OCI-LY7 (cell line): ENCODE data around the gene SLC37A2.

Experiments used
- EZH2phosphoT487 ChIP-seq: fragments of 200-600 bp; sonication (generic); IDR thresholded peaks from 2 replicates; pipeline ENCODE4 v1.6.1; 2018; ENCODE audit warnings: low read depth, borderline replicate concordance, mild to moderate bottlenecking, mixed run types, antibody characterized with exemption, low read length, moderate library complexity, mixed read lengths
- TF ChIP-seq, protein P1 (sequence below): fragments of 200-600 bp; sonication (generic); conservative IDR thresholded peaks from 2 replicates; pipeline ENCODE4 v1.5.1; 2014; ENCODE audit warnings: mild to moderate bottlenecking, antibody characterized with exemption, low read length, moderate library complexity, mixed read lengths

DNA sequence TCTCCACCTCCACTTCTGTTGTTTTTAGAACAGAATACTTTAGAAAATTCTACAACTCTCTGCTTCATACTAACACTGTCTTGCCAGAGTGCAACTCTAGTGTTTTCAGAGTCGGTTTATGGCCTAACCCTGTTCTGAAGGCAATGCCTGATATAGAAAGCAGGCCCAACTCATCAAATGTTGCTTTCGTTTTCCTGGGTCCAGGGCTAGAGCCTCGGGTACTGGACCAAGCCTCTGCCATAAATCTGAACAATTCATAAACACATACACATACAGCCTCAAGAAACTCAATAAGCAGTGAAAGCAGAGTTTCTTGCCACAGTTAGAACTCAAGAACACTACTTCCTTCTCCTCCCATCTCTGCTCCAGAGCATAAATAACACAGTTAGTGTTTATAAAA, 38.5 kb downstream of the SLC37A2 start:
- TF ChIP-seq, protein P1, sequence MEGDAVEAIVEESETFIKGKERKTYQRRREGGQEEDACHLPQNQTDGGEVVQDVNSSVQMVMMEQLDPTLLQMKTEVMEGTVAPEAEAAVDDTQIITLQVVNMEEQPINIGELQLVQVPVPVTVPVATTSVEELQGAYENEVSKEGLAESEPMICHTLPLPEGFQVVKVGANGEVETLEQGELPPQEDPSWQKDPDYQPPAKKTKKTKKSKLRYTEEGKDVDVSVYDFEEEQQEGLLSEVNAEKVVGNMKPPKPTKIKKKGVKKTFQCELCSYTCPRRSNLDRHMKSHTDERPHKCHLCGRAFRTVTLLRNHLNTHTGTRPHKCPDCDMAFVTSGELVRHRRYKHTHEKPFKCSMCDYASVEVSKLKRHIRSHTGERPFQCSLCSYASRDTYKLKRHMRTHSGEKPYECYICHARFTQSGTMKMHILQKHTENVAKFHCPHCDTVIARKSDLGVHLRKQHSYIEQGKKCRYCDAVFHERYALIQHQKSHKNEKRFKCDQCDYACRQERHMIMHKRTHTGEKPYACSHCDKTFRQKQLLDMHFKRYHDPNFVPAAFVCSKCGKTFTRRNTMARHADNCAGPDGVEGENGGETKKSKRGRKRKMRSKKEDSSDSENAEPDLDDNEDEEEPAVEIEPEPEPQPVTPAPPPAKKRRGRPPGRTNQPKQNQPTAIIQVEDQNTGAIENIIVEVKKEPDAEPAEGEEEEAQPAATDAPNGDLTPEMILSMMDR: no peak
- no peak for TF ChIP-seq EZH2phosphoT487
